AG09309 (cell line): ENCODE results near the gene ANAPC2.

Experiments used
- DNase-seq: peaks from one replicate; pipeline ENCODE4 v3.0.0-alpha.2; 2010; ENCODE audit warnings: low read depth
- H3K4me3 ChIP-seq: 2 replicates; pipeline ENCODE4 v1.5.1; 2011; ENCODE audit warnings: mild to moderate bottlenecking, low read depth, low read length, moderate library complexity; ENCODE audit not compliant: control insufficient read depth
- CTCF ChIP-seq: IDR thresholded peaks from 2 replicates; pipeline ENCODE4 v1.5.1; 2011; ENCODE audit warnings: mild to moderate bottlenecking, low read depth, low read length, inconsistent platforms; ENCODE audit not compliant: insufficient read depth, control insufficient read depth; ENCODE audit errors: missing control alignments

The ANAPC2 gene

DNA sequence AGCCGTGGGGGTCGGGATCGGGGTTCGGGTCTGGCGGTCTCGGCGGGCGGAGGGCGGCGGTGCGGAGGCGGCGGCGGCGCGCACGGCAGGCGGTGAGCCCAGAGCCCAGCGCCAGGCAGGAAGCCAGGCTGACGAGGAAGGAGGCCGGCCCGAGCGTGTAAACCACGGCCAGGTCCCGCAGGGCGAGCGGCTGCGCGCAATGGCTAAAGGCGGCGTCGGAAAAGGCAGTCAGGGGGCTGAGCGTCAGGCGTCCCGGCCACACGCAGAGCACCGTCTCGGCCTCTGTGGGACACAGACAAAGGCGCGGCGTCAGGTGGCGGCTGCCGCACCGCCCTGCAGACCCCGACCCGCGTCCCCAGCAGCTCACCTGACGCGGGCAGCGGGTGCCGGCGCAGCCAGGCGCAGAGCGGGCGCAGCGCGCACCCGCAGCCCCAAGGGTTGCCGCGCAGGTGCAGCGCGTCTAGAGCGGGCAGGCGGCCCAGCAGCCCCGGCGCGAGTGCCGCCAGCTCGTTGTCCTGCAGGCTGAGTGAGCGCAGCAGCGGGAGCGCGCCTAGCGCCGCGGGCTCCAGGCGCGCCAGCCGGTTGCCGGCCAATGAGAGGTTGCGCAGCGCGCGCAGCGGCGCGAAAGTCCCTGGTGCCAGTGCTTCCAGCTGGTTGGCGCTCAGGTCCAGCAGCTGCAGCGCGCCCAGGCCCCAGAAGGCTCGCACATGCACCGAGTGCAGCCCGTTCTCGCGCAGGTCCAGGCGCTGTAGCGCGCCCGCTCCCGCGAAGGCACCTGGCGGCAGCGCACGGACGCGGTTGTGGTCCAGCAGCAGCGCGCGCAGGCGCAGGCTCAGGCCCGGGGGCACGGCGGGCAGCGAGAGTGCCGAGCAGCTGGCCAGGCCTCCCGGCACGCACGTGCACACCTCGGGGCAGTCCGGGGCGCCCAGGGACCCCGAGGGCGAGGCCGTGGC is 19.2 kb downstream of the ANAPC2 start:
- DNase-seq, result no peak

GRCh38 chr9:137168573-137168903 is 19.8 kb downstream of the ANAPC2 start:
- no peak for TF ChIP-seq CTCF
- no peak overlapping the region for H3K4me3 ChIP-seq
- DNase-seq, result no peak

More for the DNA sequence above, 19.2 kb downstream of the ANAPC2 start:
- no peak overlapping the region for H3K4me3 ChIP-seq
- TF ChIP-seq CTCF, result no peak

DNA sequence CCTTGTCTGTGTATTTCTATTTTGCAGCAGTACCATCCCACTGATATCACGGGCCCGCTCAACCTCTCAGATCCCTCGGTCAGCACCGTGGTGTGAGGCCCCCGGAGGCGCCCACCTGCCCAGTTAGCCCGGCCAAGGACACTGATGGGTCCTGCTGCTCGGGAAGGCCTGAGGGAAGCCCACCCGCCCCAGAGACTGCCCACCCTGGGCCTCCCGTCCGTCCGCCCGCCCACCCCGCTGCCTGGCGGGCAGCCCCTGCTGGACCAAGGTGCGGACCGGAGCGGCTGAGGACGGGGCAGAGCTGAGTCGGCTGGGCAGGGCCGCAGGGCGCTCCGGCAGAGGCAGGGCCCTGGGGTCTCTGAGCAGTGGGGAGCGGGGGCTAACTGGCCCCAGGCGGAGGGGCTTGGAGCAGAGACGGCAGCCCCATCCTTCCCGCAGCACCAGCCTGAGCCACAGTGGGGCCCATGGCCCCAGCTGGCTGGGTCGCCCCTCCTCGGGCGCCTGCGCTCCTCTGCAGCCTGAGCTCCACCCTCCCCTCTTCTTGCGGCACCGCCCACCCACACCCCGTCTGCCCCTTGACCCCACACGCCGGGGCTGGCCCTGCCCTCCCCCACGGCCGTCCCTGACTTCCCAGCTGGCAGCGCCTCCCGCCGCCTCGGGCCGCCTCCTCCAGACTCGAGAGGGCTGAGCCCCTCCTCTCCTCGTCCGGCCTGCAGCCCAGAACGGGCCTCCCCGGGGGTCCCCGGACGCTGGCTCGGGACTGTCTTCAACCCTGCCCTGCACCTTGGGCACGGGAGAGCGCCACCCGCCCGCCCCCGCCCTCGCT is 20.4 kb downstream of the ANAPC2 start:
- DNase-seq, result no peak
- H3K4me3 ChIP-seq, result no peak overlapping the region
- no peak for TF ChIP-seq CTCF

GRCh38 chr9:137167277-137167746 is 21.0 kb downstream of the ANAPC2 start:
- DNase-seq, result no peak
- no peak overlapping the region for H3K4me3 ChIP-seq
- TF ChIP-seq CTCF, result no peak

DNA sequence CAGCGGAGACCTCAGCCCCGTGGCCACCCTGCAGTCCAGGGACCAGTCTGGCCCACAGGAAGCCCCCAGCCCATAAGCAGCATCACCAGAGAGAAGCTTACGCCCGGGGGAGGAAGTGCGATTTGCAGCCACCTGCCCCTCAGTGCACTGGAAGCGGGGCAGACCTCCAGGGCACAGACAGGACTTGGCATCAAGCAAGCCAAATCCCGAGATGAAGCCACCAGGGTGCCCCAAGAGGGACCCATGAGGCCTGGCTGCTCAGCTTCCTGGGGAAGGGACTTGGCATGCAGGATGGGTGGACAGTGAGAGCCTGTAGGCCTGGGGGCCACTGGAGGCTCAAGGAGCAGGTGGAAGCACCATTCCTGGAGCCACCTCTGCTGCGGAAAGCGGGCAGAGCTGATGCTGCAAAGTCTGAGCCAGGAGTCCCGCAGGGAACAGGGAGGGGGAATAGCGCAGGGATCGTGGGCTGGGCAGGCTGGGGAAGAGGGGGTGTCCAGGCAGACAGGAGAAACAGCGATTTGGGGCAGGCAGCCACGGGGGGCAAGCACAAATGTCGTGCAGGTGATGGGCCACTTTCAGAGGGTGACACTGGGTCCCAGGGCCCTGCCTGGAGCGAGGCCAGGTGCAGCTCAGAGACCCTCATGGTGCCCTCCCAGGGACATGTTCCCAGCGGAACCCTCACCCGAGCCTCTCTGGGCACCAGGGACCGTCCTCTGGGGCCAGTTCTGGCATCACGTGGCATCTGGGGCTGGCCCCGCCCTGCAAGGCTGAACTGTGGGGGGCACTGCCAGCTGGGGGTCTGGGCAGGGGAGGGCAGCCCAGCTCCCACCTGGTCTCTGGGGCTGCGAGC is 21.8 kb downstream of the ANAPC2 start:
- no peak for DNase-seq
- H3K4me3 ChIP-seq, result no peak overlapping the region
- TF ChIP-seq CTCF, result no peak

DNA sequence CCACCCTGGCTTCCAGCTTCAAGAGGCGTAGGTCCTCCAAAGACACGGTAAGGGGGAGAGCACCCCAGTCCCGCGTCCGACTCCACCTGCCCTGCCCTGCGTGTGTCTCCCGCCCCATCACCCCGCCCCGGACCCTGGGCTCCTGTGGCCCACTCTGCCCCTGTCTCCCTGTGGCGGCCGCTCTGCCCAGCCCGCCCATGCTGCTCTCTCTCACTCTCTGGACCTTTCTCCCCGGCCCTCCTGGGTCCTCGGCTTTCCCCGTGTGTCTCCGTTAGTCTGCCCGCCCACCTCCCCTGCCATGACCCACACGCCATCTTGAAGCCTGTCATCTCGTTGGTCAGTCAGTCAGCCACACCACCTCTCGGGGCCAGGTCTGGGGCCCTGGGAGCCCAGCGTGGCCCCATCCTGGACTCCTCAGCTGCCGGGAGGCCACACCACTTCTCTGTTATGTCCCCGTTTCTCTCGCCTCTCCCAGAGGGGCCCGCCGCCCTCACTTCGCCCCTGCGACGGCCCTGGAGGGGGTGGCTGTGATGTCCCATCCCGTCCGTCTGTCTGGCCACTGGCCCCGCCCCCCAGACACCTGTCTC is 23.0 kb downstream of the ANAPC2 start:
- no peak for DNase-seq
- H3K4me3 ChIP-seq, result no peak overlapping the region
- TF ChIP-seq CTCF, result no peak
